ENCODE measurements around the gene DGCR8.

DNA sequence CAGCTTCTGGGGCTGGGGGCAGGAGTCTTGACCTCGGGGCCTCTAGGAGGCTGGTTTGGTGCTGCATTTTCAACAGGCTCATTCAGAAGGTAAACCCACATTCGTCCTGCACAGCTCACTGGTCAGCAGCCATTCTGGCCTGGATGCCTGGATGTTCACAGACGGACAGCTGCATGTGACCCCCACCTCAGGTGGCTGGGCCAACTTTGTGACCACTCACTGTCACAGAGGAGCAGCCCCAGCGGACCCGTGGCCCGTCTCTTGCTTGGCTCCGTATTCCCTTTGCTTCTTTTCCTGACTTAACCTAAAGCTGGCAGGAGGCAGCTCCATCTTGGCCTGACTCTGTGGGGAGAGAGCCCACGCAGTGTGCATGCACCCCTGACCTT is 8.2 kb downstream of the DGCR8 start:
- TF ChIP-seq POLR2A (IDR thresholded peaks at IDR 0.05) (no peak), CTCF (IDR thresholded peaks at IDR 0.05) (no peak)

Data from right lobe of liver (tissue), 4 donors.